GM19240 (cell line): Measurements from ENCODE around the gene C3orf49.

ENCODE experiments used
- DNase-seq: peaks from one replicate; pipeline ENCODE4 v3.0.0; 2011; ENCODE audit warnings: low spot score; ENCODE audit not compliant: insufficient read length

The C3orf49 gene

GRCh38 chr3:63880653-63881052, 61.6 kb downstream of the C3orf49 start:
- no peak for DNase-seq

GRCh38 chr3:63886858-63887257, 67.8 kb downstream of the C3orf49 start:
- no peak for DNase-seq

DNA sequence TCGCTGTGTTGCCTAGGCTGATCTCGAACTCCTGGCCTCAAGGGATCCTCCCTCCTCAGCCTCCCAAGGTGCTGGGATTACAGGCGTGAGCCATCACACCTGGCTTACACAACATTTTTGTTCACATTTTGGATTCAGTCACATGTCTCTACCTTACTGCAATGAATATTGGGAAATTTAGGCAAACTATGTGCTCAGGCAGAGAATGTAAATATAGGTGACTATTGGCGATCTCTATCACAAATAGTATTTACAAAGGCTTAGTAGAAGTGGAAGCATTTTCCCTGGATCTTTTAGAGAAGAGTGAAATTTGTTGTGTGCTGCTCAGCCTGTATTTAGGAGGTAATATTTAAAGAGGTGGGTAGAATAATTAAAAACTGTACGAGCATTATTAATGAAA, 72.4 kb downstream of the C3orf49 start:
- DNase-seq, result no peak

DNA sequence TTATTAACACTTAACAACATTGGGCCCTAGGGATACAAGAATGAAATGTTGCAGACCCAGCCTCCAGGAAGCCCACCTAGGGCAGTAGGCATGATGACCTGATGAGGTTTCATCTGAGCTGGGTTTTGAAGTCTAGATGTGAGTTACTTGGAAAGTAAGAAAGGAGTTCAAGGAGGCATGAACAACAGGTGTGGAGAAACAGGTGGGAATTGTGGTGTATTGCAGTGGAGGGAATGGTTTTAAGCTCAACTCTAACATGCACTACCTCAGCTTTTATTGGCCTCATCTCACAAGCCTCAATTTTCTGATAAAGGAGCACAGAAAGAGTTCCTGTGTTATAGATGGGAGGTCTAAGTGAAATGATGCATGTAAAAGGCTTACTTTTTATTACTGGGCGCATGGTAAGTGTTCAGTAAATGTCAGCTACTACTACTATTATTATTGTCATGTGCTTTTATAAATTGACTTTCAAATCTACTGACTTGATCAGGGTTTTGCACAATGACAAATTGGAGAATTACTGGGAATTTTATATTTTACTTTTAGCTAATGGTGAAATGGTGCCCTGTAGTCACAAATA, 73.8 kb downstream of the C3orf49 start:
- no peak for DNase-seq

DNA sequence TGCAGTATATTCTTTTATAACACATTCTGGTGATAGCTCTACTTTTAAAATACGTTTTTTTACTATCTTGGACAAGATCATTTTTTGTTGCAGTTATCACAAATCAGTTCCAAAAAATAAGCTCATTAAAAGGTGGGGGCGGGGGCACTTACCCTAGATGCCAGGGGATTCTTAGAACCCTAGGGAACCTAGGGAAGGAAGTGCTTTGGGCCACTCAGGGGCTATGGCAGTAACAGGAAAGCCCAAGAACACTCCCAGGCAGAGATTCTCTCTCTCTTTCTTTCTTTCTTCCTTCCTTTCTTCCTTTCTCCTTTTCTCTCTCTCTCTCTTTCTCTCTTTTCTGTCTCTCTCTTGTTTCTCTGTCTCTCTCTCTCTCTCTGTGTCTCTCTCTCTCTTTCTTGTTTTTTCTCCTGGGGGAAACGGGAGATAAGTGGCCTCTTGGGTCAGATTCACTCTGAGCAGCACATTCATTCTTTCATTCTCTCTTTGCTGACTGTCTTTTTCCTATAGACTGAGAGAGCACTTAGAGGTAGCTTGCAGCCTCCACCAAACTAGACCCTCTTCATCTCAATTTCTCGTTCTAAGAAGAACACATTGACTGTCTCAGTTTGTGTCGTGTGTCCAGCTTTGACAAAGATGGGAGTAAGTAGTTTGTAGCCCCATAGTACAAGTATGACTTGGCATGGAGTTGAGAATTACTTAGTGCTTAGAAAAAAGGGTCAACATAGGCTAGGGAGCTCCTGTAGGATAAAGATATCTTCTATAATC, 76.5 kb downstream of the C3orf49 start:
- no peak for DNase-seq

DNA sequence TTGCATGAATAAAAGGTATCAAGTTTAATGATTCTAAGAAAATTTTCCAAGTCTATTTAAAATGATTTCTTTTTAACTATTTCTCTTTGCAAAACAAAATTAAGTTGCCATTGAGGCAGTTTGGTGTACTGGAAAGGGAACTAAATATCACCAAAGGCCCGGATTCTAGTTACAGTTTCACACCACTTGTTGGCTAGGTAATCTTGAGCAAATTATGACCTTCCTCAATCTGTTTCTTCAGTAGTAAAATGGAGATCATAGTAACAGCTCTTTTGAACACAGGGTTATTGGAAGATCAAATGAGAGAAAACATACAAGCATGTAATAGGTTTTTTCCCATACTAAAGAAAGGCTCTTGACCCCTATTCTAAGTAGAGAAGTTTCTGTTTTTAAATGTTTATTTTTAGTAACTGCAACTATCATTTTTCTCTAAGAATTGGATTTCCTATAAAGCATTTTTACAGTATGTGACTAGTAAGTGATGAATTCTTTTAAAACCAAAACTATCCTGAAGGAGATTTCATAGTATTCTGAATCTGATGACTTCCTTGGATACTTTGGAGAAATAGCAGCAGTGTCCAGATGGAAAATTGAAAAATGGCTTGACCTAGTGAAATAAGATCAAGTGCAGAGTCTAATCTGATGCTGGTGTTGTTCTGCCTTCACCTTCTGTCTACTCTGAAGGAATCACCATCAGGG, 77.4 kb downstream of the C3orf49 start:
- DNase-seq, result no peak
